Measurements from ENCODE around the gene PLCH2.

PLCH2 gene

GRCh38 chr1:2506007-2506860 lies 30.1 kb downstream of the PLCH2 start:
- in situ Hi-C loops (cut with MboI; ENCODE audit: low pct_unique_long_range_greater_than_20kb, low sequenced_read_pairs, unreplicated experiment), result no loop called here
- TF ChIP-seq CTCF (IDR thresholded peaks at IDR 0.05; ENCODE audit: extremely low read depth, insufficient read depth, missing control alignments), result no peak

GRCh38 chr1:2506901-2507565 lies 30.9 kb downstream of the PLCH2 start:
- no peak for DNase-seq (ENCODE audit: low spot score)
- no peak for TF ChIP-seq CTCF (IDR thresholded peaks at IDR 0.05; ENCODE audit: extremely low read depth, insufficient read depth, missing control alignments)
- in situ Hi-C loops (cut with MboI; ENCODE audit: low pct_unique_long_range_greater_than_20kb, low sequenced_read_pairs, unreplicated experiment), result no loop called here

More at GRCh38 chr1:2506007-2506860, 30.1 kb downstream of the PLCH2 start:
- no peak for DNase-seq (ENCODE audit: low spot score)

GRCh38 chr1:2507744-2508155 lies 31.7 kb downstream of the PLCH2 start:
- in situ Hi-C loops (cut with MboI; ENCODE audit: low pct_unique_long_range_greater_than_20kb, low sequenced_read_pairs, unreplicated experiment), result no loop called here

GRCh38 chr1:2508180-2508579 lies 32.1 kb downstream of the PLCH2 start:
- no peak for TF ChIP-seq CTCF (IDR thresholded peaks at IDR 0.05; ENCODE audit: extremely low read depth, insufficient read depth, missing control alignments)
- DNase-seq (ENCODE audit: low spot score), result no peak
- in situ Hi-C loops (cut with MboI; ENCODE audit: low pct_unique_long_range_greater_than_20kb, low sequenced_read_pairs, unreplicated experiment), result no loop called here

More at GRCh38 chr1:2507744-2508155, 31.7 kb downstream of the PLCH2 start:
- DNase-seq (ENCODE audit: low spot score), result no peak
- no peak for TF ChIP-seq CTCF (IDR thresholded peaks at IDR 0.05; ENCODE audit: extremely low read depth, insufficient read depth, missing control alignments)

GRCh38 chr1:2508751-2509150 lies 32.7 kb downstream of the PLCH2 start:
- no peak for TF ChIP-seq CTCF (IDR thresholded peaks at IDR 0.05; ENCODE audit: extremely low read depth, insufficient read depth, missing control alignments)
- in situ Hi-C loops (cut with MboI; ENCODE audit: low pct_unique_long_range_greater_than_20kb, low sequenced_read_pairs, unreplicated experiment), result no loop called here
- no peak for DNase-seq (ENCODE audit: low spot score)

- in situ Hi-C loops (cut with MboI; ENCODE audit: low pct_unique_long_range_greater_than_20kb, low sequenced_read_pairs, unreplicated experiment), result no loop called here
- no peak for TF ChIP-seq CTCF (IDR thresholded peaks at IDR 0.05; ENCODE audit: extremely low read depth, insufficient read depth, missing control alignments)
- no peak for DNase-seq (ENCODE audit: low spot score)
Observed at GRCh38 chr1:2509589-2509988, 33.5 kb downstream of the PLCH2 start.

All from GM13977 (cell line).